Neuronal stem cell (in vitro differentiated cells): ENCODE results near the gene METTL21C.

ENCODE experiments used
- DNase-seq: peaks from one replicate; pipeline ENCODE4 v3.0.0-alpha.2; 2013; ENCODE audit warnings: low spot score
- H2AFZ ChIP-seq: one replicate; pipeline ENCODE4 v1.6.1; 2013; ENCODE audit warnings: mild to moderate bottlenecking, low read length, inconsistent platforms
- H2AK5ac ChIP-seq: 2 replicates; pipeline ENCODE4 v1.6.1; 2013; ENCODE audit warnings: low read depth, mild to moderate bottlenecking, inconsistent platforms, low read length, moderate library complexity, mixed read lengths
- H2BK120ac ChIP-seq: 2 replicates; pipeline ENCODE4 v1.6.1; 2013; ENCODE audit warnings: low read depth, mild to moderate bottlenecking, inconsistent platforms, low read length, moderate library complexity, mixed read lengths
- H2BK12ac ChIP-seq: one replicate; pipeline ENCODE4 v1.6.1; 2013; ENCODE audit warnings: low read length, inconsistent platforms
- H2BK15ac ChIP-seq: 2 replicates; pipeline ENCODE4 v1.6.1; 2013; ENCODE audit warnings: mild to moderate bottlenecking, low read length, inconsistent platforms, mixed read lengths
- H2BK5ac ChIP-seq: one replicate; pipeline ENCODE4 v1.6.1; 2013; ENCODE audit warnings: inconsistent platforms, mild to moderate bottlenecking, low read length, moderate library complexity
- H3K14ac ChIP-seq: one replicate; pipeline ENCODE4 v1.6.1; 2013; ENCODE audit warnings: low read length, inconsistent platforms
- H3K18ac ChIP-seq: 2 replicates; pipeline ENCODE4 v1.6.1; 2013; ENCODE audit warnings: low read length, inconsistent platforms
- H3K23ac ChIP-seq: 2 replicates; pipeline ENCODE4 v1.6.1; 2013; ENCODE audit warnings: low read depth, mild to moderate bottlenecking, mixed read lengths, low read length, inconsistent platforms; ENCODE audit not compliant: poor library complexity
- H3K27ac ChIP-seq: replicated peaks from 3 replicates; pipeline ENCODE4 v1.5.1; 2013; ENCODE audit warnings: low read length, inconsistent platforms
- H3K27me3 ChIP-seq, 3 experiments: 2 replicates each; pipeline ENCODE4 v1.6.1; 2013; ENCODE audit warnings: low read length in 3 of 3, mild to moderate bottlenecking in 2 of 3, inconsistent platforms in 1 of 3, low read depth in 1 of 3, mixed read lengths in 1 of 3, moderate library complexity in 1 of 3; ENCODE audit not compliant: control insufficient read depth in 3 of 3, insufficient read depth in 3 of 3
- H3K36me3 ChIP-seq, 2 donors: replicated peaks in 1 of 2; 2 replicates each; pipeline ENCODE4 v1.6.1; 2013; ENCODE audit warnings: low read length in 2 of 2; ENCODE audit not compliant: control insufficient read depth in 2 of 2, insufficient read depth in 2 of 2
- H3K4ac ChIP-seq: 2 replicates; pipeline ENCODE4 v1.6.1; 2013; ENCODE audit warnings: inconsistent platforms, mild to moderate bottlenecking, low read length, moderate library complexity
- H3K4me1 ChIP-seq, 2 donors: 1 replicate in 1 of 2; 2 replicates in 1 of 2; pipeline ENCODE4 v1.6.1; 2013; ENCODE audit warnings: low read length in 2 of 2, low read depth in 1 of 2; ENCODE audit not compliant: control insufficient read depth in 2 of 2, insufficient read depth in 1 of 2
- H3K4me2 ChIP-seq: one replicate; pipeline ENCODE4 v1.6.1; 2013; ENCODE audit warnings: mild to moderate bottlenecking, low read length, inconsistent platforms; ENCODE audit not compliant: insufficient read depth, poor library complexity, severe bottlenecking
- H3K4me3 ChIP-seq, 2 donors: 2 replicates each; pipeline ENCODE4 v1.5.1; 2013; ENCODE audit warnings: low read length in 2 of 2, mild to moderate bottlenecking in 2 of 2, inconsistent platforms in 1 of 2, moderate library complexity in 1 of 2
- H3K79me1 ChIP-seq: one replicate; pipeline ENCODE4 v1.6.1; 2013; ENCODE audit warnings: low read depth, mild to moderate bottlenecking, inconsistent platforms, low read length, moderate library complexity
- H3K9ac ChIP-seq: one replicate; pipeline ENCODE4 v1.6.1; 2013; ENCODE audit warnings: mild to moderate bottlenecking, low read depth, low read length, inconsistent platforms; ENCODE audit not compliant: poor library complexity
- H3K9me3 ChIP-seq, 2 donors: replicated peaks in 1 of 2; 2 replicates each; pipeline versions ENCODE3 to v1.6.1; 2013; ENCODE audit warnings: low read length in 2 of 2, mild to moderate bottlenecking in 2 of 2, inconsistent platforms in 1 of 2, low read depth in 1 of 2, mixed read lengths in 1 of 2, moderate library complexity in 1 of 2; ENCODE audit not compliant: control insufficient read depth in 2 of 2, insufficient read depth in 1 of 2
- H4K8ac ChIP-seq: one replicate; pipeline ENCODE4 v1.6.1; 2013; ENCODE audit warnings: low read depth, mild to moderate bottlenecking, inconsistent platforms, low read length, moderate library complexity
- H4K91ac ChIP-seq: one replicate; pipeline ENCODE4 v1.6.1; 2013; ENCODE audit warnings: low read length, low read depth, mild to moderate bottlenecking, inconsistent platforms; ENCODE audit not compliant: poor library complexity
- WGBS, 2 donors: extraction: QIAGEN DNeasy Blood & Tissue Kit; methylation state at CpG; one replicate each; pipeline ENCODE4 v1.1.7; 2013; ENCODE audit warnings: missing lambda C conversion rate in 2 of 2, mixed read lengths in 1 of 2; ENCODE audit not compliant: insufficient read length in 2 of 2, insufficient replicate concordance in 1 of 2; ENCODE audit errors: extremely low coverage in 2 of 2; 5-methylcytosine and 5-hydroxymethylcytosine counted together

Gene METTL21C

GRCh38 chr13:102715447-102715846 is 20.6 kb upstream of the METTL21C start:
- Histone ChIP-seq H3K4me3 (no peak overlapping the region), H3K36me3 (no peaks in the 10 kb centered on the region), H2BK15ac (no peak overlapping the region), H3K14ac (no peak overlapping the region), H2BK5ac (no peak overlapping the region), H3K18ac (no peak overlapping the region), H2BK120ac (no peak overlapping the region), H3K9me3 (no peaks in the 10 kb centered on the region), H4K91ac (no peak overlapping the region), H3K23ac (no peak overlapping the region), H3K4me2 (no peak overlapping the region), H4K8ac (no peak overlapping the region), H3K4ac (no peak overlapping the region), H2AK5ac (no peak overlapping the region), H2BK12ac (no peak overlapping the region), H3K9ac (no peak overlapping the region), H3K27ac (no peak overlapping the region), H3K79me1 (no peaks in the 10 kb centered on the region), H3K27me3 (no peaks in the 10 kb centered on the region), H2AFZ (no peak overlapping the region), H3K4me1 (no peaks in the 10 kb centered on the region)
- no CpG with 5 or more reads among the region's 1 CpG for WGBS, 2 donors
- no peak for DNase-seq

- H4K91ac ChIP-seq: no peak overlapping the region
- H4K8ac ChIP-seq: no peak overlapping the region
- H3K18ac ChIP-seq: no peak overlapping the region
- H3K79me1 ChIP-seq: no peaks in the 10 kb centered on the region
- H2BK120ac ChIP-seq: no peak overlapping the region
- H3K4me1 ChIP-seq: no peaks in the 10 kb centered on the region
- H2BK15ac ChIP-seq: no peak overlapping the region
- H3K9me3 ChIP-seq: peaks cover 0 to 5% of the 10 kb centered on the region in 2 donors
- H3K4me2 ChIP-seq: no peak overlapping the region
- no peak overlapping the region for H2BK12ac ChIP-seq
- no peak overlapping the region for H3K4ac ChIP-seq
- no peak overlapping the region for H3K9ac ChIP-seq
- no peak overlapping the region for H2AK5ac ChIP-seq
- no peak overlapping the region for H2BK5ac ChIP-seq
- no CpG with 5 or more reads among the region's 9 CpGs for WGBS, 2 donors
- H3K4me3 ChIP-seq: no peak overlapping the region
- H3K23ac ChIP-seq: no peak overlapping the region
- H3K27ac ChIP-seq: no peak overlapping the region
- DNase-seq: no peak
- H3K36me3 ChIP-seq: no peaks in the 10 kb centered on the region
- no peak overlapping the region for H3K14ac ChIP-seq
- H2AFZ ChIP-seq: no peak overlapping the region
- H3K27me3 ChIP-seq: no peaks in the 10 kb centered on the region
Measured at GRCh38 chr13:102710261-102710679, 15.4 kb upstream of the METTL21C start.

GRCh38 chr13:102709536-102709935 is 14.7 kb upstream of the METTL21C start:
- Histone ChIP-seq H3K4me3 (no peak overlapping the region), H3K79me1 (no peaks in the 10 kb centered on the region), H3K18ac (no peak overlapping the region), H3K27me3 (no peaks in the 10 kb centered on the region), H2BK120ac (no peak overlapping the region), H3K36me3 (no peaks in the 10 kb centered on the region), H4K91ac (no peak overlapping the region), H3K9me3 (peaks cover 0 to 5% of the 10 kb centered on the region in 2 donors), H3K9ac (no peak overlapping the region), H4K8ac (no peak overlapping the region), H3K4me1 (no peaks in the 10 kb centered on the region), H3K27ac (no peak overlapping the region), H3K23ac (no peak overlapping the region), H2AFZ (no peak overlapping the region), H3K14ac (no peak overlapping the region), H2AK5ac (no peak overlapping the region), H3K4me2 (no peak overlapping the region), H3K4ac (no peak overlapping the region), H2BK15ac (no peak overlapping the region), H2BK5ac (no peak overlapping the region), H2BK12ac (no peak overlapping the region)
- DNase-seq: no peak

GRCh38 chr13:102708991-102709390 is 14.1 kb upstream of the METTL21C start:
- Histone ChIP-seq H4K91ac (no peak overlapping the region), H3K4me2 (no peak overlapping the region), H3K27ac (no peak overlapping the region), H2BK15ac (no peak overlapping the region), H2BK120ac (no peak overlapping the region), H3K4me3 (peak overlapping the region in 1 of 2 donors; percentile 14), H3K4ac (no peak overlapping the region), H3K9ac (no peak overlapping the region), H4K8ac (no peak overlapping the region), H3K4me1 (no peaks in the 10 kb centered on the region), H3K27me3 (no peaks in the 10 kb centered on the region), H3K18ac (peak overlapping the region; percentile 18), H3K14ac (no peak overlapping the region), H3K79me1 (no peaks in the 10 kb centered on the region), H3K23ac (no peak overlapping the region), H3K36me3 (no peaks in the 10 kb centered on the region), H2BK12ac (no peak overlapping the region), H2BK5ac (no peak overlapping the region), H2AFZ (no peak overlapping the region), H2AK5ac (no peak overlapping the region), H3K9me3 (peaks cover 0 to 5% of the 10 kb centered on the region in 2 donors)
- no CpG with 5 or more reads among the region's 2 CpGs for WGBS, 2 donors
- DNase-seq: no peak
